SK-N-SH (cell line): ENCODE results near the gene SLC2A4. TPM values are rescaled to one million over a fixed set of nuclear protein-coding genes. Genes with fewer than 3 reads are reported as not detected.

Source experiments
- CTCF ChIA-PET: fragments of 300-600, 350-600 bp; formaldehyde crosslinking; extraction: SDS; loops from one replicate; lab custom pipeline; 2021; lab: Yijun Ruan, JAX
- POLR2A ChIA-PET: fragments of 350-600 bp; sonication (Branson Sonifier 250); formaldehyde crosslinking; extraction: SDS; loops from one replicate; lab custom pipeline; 2020; ENCODE audit warnings: antibody characterized with exemption, inconsistent platforms; lab: Yijun Ruan, JAX
- DNase-seq: peaks from one replicate; pipeline ENCODE4 v3.0.0; 2012
- H2AFZ ChIP-seq: fragments of 200-600 bp; sonication (generic); 2 replicates; pipeline ENCODE4 v1.8.1; 2016; ENCODE audit warnings: antibody characterized with exemption, mild to moderate bottlenecking, low read depth
- H3F3A ChIP-seq: fragments of 200-600 bp; sonication (generic); replicated peaks from 2 replicates; pipeline ENCODE3; 2016; ENCODE audit warnings: antibody characterized with exemption, mild to moderate bottlenecking; ENCODE audit not compliant: insufficient read depth
- H3K27ac ChIP-seq, 2 experiments: fragments of 200-500 bp in 1 of 2; fragments of 200-600 bp in 1 of 2; sonication (Bioruptor generic) in 1 of 2; sonication (generic), shearing (Covaris generic) in 1 of 2; 2 replicates each; pipeline versions ENCODE4 v1.5.1 to v1.6.1; 2014 to 2016; ENCODE audit warnings: low read depth in 2 of 2, inconsistent platforms in 1 of 2, low read length in 1 of 2, mild to moderate bottlenecking in 1 of 2, mixed read lengths in 1 of 2
- H3K27me3 ChIP-seq: fragments of 200-600 bp; sonication (generic), shearing (Covaris generic); 2 replicates; pipeline ENCODE4 v1.6.1; 2016; ENCODE audit warnings: mixed run types; ENCODE audit not compliant: insufficient read depth
- H3K36me3 ChIP-seq, 2 experiments: fragments of 200-500 bp in 1 of 2; fragments of 200-600 bp in 1 of 2; sonication (Bioruptor generic) in 1 of 2; sonication (generic) in 1 of 2; replicated peaks in 1 of 2; 2 replicates each; pipeline versions ENCODE3 to v1.5.1; 2014 to 2016; ENCODE audit warnings: low read length in 1 of 2, mild to moderate bottlenecking in 1 of 2; ENCODE audit not compliant: insufficient read depth in 2 of 2, control insufficient read depth in 1 of 2
- H3K4me1 ChIP-seq, 2 experiments: fragments of 200-500 bp in 1 of 2; fragments of 200-600 bp in 1 of 2; sonication (Bioruptor generic) in 1 of 2; sonication (generic), shearing (Covaris generic) in 1 of 2; 2 replicates each; pipeline versions ENCODE4 v1.5.1 to v1.6.1; 2014 to 2016; ENCODE audit warnings: low read depth in 1 of 2, low read length in 1 of 2, mixed run types in 1 of 2; ENCODE audit not compliant: insufficient read depth in 2 of 2, control insufficient read depth in 1 of 2
- H3K4me2 ChIP-seq: fragments of 200-600 bp; sonication (generic), shearing (Covaris generic); 2 replicates; pipeline ENCODE4 v1.6.1; 2017; ENCODE audit warnings: mixed run types
- H3K4me3 ChIP-seq, 2 experiments: fragments of 200-500 bp in 1 of 2; fragments of 200-600 bp in 1 of 2; sonication (Bioruptor generic) in 1 of 2; sonication (generic), shearing (Covaris generic) in 1 of 2; 2 replicates each; pipeline versions ENCODE4 v1.5.1 to v1.8.1; 2014 to 2016; ENCODE audit warnings: low read depth in 2 of 2, inconsistent platforms in 1 of 2, low read length in 1 of 2, mild to moderate bottlenecking in 1 of 2, mixed read lengths in 1 of 2, moderate library complexity in 1 of 2
- H3K79me2 ChIP-seq: fragments of 200-600 bp; sonication (generic); 2 replicates; pipeline ENCODE4 v1.8.1; 2017; ENCODE audit warnings: mild to moderate bottlenecking; ENCODE audit not compliant: insufficient read depth
- H3K9ac ChIP-seq: fragments of 200-600 bp; sonication (generic); 2 replicates; pipeline ENCODE4 v1.6.1; 2017; ENCODE audit warnings: mixed run types
- H3K9me2 ChIP-seq: fragments of 200-600 bp; sonication (generic); 2 replicates; pipeline ENCODE4 v1.6.1; 2017; ENCODE audit warnings: mixed run types
- H3K9me3 ChIP-seq: fragments of 200-600 bp; sonication (generic); 2 replicates; pipeline ENCODE4 v1.6.1; 2017; ENCODE audit warnings: mixed run types, mild to moderate bottlenecking, moderate library complexity
- H4K20me1 ChIP-seq: fragments of 200-600 bp; sonication (generic); 2 replicates; pipeline ENCODE4 v1.6.1; 2017; ENCODE audit warnings: mild to moderate bottlenecking, mixed run types; ENCODE audit not compliant: insufficient read depth
- CHD2 ChIP-seq: fragments of 150-350 bp; IDR thresholded peaks from 2 replicates; pipeline ENCODE4 v1.6.1; 2018; ENCODE audit warnings: low read length; ENCODE audit not compliant: partially characterized antibody
- FOSL2 ChIP-seq: IDR thresholded peaks from 2 replicates; pipeline ENCODE4 v1.4.0; 2012; ENCODE audit warnings: low read depth, mild to moderate bottlenecking, moderate library complexity, borderline replicate concordance
- FOXM1 ChIP-seq: IDR thresholded peaks from 2 replicates; pipeline ENCODE4 v1.4.0; 2012; ENCODE audit warnings: low read depth, mild to moderate bottlenecking
- IRF3 ChIP-seq: fragments of 150-350 bp; IDR thresholded peaks from 2 replicates; pipeline ENCODE4 v1.6.1; 2016; ENCODE audit warnings: mild to moderate bottlenecking, low read depth, low read length
- MAX ChIP-seq: IDR thresholded peaks from 2 replicates; pipeline ENCODE4 v1.4.0; 2012; ENCODE audit warnings: low read depth
- MEF2A ChIP-seq: IDR thresholded peaks from 2 replicates; pipeline ENCODE4 v1.4.0; 2012; ENCODE audit warnings: low read depth, borderline replicate concordance
- NRF1 ChIP-seq: IDR thresholded peaks from 2 replicates; pipeline ENCODE4 v1.6.1; 2012; ENCODE audit warnings: low read depth, mild to moderate bottlenecking, low read length
- PBX3 ChIP-seq: IDR thresholded peaks from 2 replicates; pipeline ENCODE4; 2012
- POLR2AphosphoS5 ChIP-seq: IDR thresholded peaks from 2 replicates; pipeline ENCODE4 v1.6.1; 2012; ENCODE audit warnings: low read depth, low read length
- RAD21 ChIP-seq: IDR thresholded peaks from 2 replicates; pipeline ENCODE4 v1.6.1; 2012; ENCODE audit warnings: mild to moderate bottlenecking, low read length
- SMC3 ChIP-seq: IDR thresholded peaks from 2 replicates; pipeline ENCODE4 v1.6.1; 2012; ENCODE audit warnings: low read depth, low read length, improper control_type of control experiment
- ZBTB33 ChIP-seq: IDR thresholded peaks from 2 replicates; pipeline ENCODE4 v1.4.0; 2012; ENCODE audit warnings: low read depth, borderline replicate concordance
- WGBS: methylation state at CpG from one replicate; pipeline ENCODE4 v1.1.6; 2017; ENCODE audit warnings: low lambda C conversion rate; 5-methylcytosine and 5-hydroxymethylcytosine counted together
- polyA plus RNA-seq, 3 experiments: library from polyadenylated mRNA; depleted of rRNA; stranded (reverse); fragments of >200 nt; gene quantifications; 2 replicates each; pipeline ENCODE4 v1.2.3, GENCODE V29; 2012

SLC2A4 gene
- polyA plus RNA-seq, 1 of the 3 experiments (the other 2 are of a cell fraction), result 0.44 TPM

GRCh38 chr17:7281074-7281952 lies at the start of gene SLC2A4 (continued):
- no peak for TF ChIP-seq PBX3
- TF ChIP-seq NRF1, result no peak
- no peak for TF ChIP-seq FOXM1

- WGBS, result 95% methylated on average over 5 of the region's 5 CpGs
- no peaks in the 10 kb centered on the region for H3K27me3 ChIP-seq
- H3K9me3 ChIP-seq, result no peaks in the 10 kb centered on the region
- POLR2A ChIA-PET, result interaction anchor here (1.9 to 2.4 kb wide), 2 partner anchors 11 to 12 kb away, joined by 4 to 11 read pairs; partner anchors contain the start of genes ACADVL and DLG4
- H3K9me2 ChIP-seq, result no peaks in the 10 kb centered on the region
- peak overlapping the region; percentile 86 to 89; a peak in 3 of 4 replicates for H3K4me3 ChIP-seq
- H3K4me2 ChIP-seq, result peak overlapping the region; percentile 81
- H3K36me3 ChIP-seq, result peaks cover 40 to 61% of the 10 kb centered on the region in 2 experiments
- H4K20me1 ChIP-seq, result peaks cover 32% of the 10 kb centered on the region
- no peak overlapping the region for H3K27ac ChIP-seq
- no peak overlapping the region for H2AFZ ChIP-seq
- H3F3A ChIP-seq, result peaks cover 30% of the 10 kb centered on the region
- H3K4me1 ChIP-seq, result peaks cover 27 to 31% of the 10 kb centered on the region in 2 experiments
- no peak for TF ChIP-seq FOSL2
- no peak for TF ChIP-seq ZBTB33
- no peak for TF ChIP-seq POLR2AphosphoS5
- TF ChIP-seq SMC3, result no peak
- no peak for TF ChIP-seq PBX3
- TF ChIP-seq CHD2, result no peak
- TF ChIP-seq RAD21, result no peak
- no peak for TF ChIP-seq MAX
- no peak for TF ChIP-seq MEF2A
- no peak for TF ChIP-seq IRF3
- CTCF ChIA-PET, result interaction anchor here (1.4 to 6.5 kb wide), 2 partner anchors 12 to 211 kb away, joined by 3 to 44 read pairs; partner anchors contain the start of genes ACADVL and DLG4
- DNase-seq, result no peak
- H3K79me2 ChIP-seq, result peaks cover 73% of the 10 kb centered on the region
- no peak overlapping the region for H3K9ac ChIP-seq
Measured at GRCh38 chr17:7232114-7232513, 49.4 kb upstream of the SLC2A4 start.
